Measurements from ENCODE around the gene CFAP100.

DNA sequence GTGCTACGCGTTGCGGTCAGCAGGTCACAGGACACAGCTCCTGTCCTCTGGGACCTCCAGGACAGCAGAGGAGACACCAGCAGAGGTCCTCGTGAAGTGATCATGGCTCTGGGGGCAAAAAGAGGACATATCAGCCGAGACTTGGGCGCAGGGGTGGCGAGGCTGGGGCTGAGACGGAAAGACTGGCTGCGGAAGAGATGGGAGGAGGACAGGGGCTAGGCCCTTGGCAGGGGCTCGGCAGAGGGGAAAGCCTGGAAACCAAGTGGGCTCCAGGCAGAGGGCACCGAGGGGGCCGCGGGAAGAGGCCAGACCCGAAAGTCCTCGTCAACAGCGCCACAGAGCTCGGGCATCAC, 4.9 kb upstream of the CFAP100 start:
- TF ChIP-seq, protein P1, sequence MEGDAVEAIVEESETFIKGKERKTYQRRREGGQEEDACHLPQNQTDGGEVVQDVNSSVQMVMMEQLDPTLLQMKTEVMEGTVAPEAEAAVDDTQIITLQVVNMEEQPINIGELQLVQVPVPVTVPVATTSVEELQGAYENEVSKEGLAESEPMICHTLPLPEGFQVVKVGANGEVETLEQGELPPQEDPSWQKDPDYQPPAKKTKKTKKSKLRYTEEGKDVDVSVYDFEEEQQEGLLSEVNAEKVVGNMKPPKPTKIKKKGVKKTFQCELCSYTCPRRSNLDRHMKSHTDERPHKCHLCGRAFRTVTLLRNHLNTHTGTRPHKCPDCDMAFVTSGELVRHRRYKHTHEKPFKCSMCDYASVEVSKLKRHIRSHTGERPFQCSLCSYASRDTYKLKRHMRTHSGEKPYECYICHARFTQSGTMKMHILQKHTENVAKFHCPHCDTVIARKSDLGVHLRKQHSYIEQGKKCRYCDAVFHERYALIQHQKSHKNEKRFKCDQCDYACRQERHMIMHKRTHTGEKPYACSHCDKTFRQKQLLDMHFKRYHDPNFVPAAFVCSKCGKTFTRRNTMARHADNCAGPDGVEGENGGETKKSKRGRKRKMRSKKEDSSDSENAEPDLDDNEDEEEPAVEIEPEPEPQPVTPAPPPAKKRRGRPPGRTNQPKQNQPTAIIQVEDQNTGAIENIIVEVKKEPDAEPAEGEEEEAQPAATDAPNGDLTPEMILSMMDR (IDR thresholded peaks at IDR 0.05; ENCODE audit: low read depth, low read length): no peak
- TF ChIP-seq EZH2phosphoT487 (IDR thresholded peaks at IDR 0.05; ENCODE audit: low read depth): no peak
